HG03175 (cell line): ENCODE results near the gene NPLOC4.
"Not testable (repeated sequence)": the region's sequence is repeated elsewhere in the genome, so short reads cannot be mapped to it uniquely, and the experiment has no call there.

Experiments
- ATAC-seq: cut with Tn5 transposase; IDR thresholded peaks from one replicate; pipeline ENCODE4 v1.9.1; 2021; ENCODE audit warnings: mild to moderate bottlenecking, moderate library complexity; ENCODE audit not compliant: unreplicated experiment

Gene NPLOC4

DNA sequence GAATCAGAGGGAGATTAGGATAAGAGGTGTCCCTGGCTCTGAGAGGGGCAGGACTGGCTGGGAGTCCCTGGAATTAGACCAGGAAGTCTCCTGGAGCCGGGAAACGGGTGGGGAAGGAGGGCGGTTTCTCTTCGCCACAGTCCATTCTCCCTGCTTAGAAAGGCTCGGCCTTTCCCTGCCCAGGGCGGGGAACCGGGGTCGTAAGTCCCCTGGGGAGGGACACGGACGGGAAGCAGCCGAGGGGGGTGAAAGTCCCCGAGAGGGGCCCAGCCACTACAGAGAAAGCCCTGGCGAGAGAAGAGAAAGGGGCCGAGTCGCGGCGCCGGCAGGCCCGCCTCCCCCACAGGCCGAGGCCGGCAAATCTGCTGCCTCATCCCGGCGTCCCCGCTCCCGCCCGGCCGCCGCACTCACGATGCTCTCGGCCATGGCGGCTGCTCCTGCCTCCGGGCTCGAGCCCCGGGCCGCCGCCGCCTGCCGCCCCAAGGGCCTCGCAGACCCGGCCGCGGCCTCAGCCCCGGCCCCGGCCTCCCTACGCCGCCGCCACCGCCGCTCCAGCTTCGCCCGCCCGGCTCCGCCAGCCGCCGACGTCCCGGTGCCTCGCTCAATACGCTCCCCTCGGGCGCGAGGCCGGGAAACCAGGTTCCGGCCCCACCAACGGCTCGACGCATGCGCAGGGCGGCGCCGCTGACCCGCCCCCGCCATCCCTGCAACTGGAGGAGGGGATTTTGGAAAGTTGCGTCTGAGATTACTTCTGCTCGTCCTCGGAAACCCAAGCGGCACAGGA lies at the start of gene NPLOC4, which contains the start of gene TSPAN10:
NPLOC4 (minus strand) TSS at position 608 of the 784 bp plus-strand sequence; CDS start at position 426, 182 bp downstream.
TSPAN10 (plus strand) TSS at position 692 of the 784 bp plus-strand sequence. CDS start 5,217 bp downstream, outside the sequence.
- peak; percentile 88 for ATAC-seq

DNA sequence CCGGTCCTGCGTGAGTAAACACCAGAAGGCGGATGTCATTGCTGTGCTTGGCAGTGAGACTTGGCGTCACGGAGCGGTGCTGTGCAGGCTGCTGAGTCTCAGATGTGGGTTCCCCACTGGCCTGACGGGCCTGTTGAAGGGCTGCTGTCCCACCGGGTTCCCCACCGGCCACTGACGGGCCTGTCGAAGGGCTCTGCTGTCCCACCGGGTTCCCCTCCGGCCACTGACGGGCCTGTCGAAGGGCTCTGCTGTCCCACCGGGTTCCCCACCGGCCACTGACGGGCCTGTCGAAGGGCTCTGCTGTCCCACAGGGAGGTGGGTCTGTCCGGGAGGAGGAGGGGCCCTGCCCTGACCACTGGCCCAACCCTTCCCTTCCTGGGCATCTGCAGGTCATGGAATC lies 49.7 kb upstream of the NPLOC4 start:
- no peak for ATAC-seq

DNA sequence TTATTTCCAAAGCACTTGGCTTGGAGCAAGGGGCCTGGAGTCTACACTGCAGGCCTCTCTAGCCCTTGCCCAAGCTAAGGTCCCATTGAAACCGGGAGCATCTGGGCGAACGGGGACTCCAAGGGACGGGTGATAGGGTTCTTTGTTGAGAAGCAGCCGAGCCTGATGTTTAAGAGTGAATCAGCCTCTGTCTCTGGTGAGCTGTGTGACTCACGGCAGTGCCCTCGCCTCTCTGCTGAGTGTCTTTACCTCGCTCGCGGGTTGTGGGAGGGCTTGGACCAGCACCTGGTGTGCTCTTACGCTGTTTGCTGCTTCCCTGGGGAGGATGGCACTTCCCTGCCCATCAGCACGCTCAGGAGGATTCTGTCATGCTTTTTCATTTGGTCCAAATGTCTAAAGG lies 48.2 kb upstream of the NPLOC4 start:
- no peak for ATAC-seq

DNA sequence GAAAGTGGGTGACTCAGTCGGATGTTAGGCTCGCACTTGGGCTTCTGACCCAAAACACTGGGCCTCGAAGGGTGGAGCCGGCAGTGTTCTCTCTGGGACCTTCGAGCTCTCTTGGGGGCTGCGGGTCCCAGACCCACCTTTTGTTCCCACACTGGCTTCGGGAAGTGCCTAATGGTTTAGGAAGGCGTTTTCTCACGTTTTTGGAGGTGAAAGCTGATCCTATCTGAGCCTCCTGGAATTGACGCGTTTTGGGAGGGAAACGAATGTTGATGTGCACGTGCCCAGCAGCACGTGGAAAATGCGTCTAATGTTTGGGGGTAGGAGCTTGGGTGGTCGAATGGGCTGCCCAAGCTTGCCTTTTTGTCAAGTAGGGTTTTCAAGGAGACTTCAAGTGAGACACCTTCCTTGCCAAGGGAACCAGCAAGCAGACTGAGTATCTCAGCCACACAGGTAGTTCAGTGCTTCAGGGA lies 47.6 kb upstream of the NPLOC4 start:
- ATAC-seq, result no peak

DNA sequence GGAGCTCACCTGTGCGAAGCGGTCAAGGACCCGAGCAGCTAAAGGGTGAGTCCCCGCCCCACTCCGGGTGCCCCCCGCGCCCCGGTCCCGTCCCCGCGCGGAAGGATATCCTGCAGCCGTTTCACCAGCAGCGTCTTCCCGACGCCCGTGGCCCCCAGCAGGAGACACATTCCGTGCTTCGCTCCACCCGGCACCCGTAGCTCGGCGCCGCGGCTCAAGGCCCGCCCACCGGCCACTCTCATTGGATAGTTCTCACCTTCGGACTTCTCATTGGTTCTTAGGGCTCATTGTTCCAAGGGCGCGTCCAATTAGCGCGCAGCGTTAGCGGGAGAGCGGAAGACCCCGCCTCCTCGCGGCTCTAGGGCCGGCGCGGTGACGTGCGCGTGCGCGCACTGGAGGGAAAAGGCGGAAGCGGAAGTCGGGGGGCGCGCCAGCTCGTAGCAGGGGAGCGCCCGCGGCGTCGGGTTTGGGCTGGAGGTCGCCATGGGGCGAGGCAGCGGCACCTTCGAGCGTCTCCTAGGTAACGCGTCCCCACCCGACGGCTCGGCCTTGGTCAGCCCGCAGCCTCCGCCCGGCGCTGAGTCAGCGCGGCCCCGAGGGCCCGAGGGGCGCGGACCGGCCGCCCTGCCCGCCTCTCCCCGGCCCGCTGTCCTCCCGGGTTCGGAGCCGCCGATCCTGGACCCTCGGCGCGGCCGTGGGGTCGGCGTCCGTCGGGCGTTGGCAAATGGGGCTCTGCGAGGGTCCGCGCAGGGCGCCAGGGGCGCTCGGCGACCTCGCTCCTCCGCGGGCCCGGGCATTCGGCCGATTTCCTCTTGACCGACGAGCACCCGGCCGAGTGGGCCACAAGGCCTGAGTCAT lies 46.9 kb upstream of the NPLOC4 start, which contains the start of the genes ARL16 and HGS:
ARL16 (minus strand) TSS at position 214 of the 858 bp plus-strand sequence; CDS start at position 170, 44 bp downstream.
HGS (plus strand) TSS at position 428 of the 858 bp plus-strand sequence; CDS start at position 484, 56 bp downstream.
- ATAC-seq, result peak; percentile 97

DNA sequence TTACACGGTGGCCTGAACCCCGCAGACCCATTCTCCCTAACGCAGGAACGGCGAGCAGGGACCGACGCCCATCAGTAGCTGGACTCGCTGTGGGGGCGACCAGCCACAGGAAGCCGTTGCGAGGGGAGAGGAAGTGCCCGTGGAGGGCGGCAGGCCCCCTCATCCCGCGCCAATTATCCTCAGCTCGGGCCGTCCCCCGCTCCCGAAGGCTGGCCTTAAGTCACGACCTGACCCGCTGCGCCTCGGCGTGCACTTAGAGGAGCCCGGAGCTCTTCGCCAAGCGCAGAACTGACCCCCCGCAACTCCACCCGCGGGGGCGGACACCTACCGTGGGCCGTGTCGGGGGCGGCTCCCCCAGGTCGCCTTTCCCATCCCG lies 46.3 kb upstream of the NPLOC4 start:
- peak; percentile 4 for ATAC-seq

DNA sequence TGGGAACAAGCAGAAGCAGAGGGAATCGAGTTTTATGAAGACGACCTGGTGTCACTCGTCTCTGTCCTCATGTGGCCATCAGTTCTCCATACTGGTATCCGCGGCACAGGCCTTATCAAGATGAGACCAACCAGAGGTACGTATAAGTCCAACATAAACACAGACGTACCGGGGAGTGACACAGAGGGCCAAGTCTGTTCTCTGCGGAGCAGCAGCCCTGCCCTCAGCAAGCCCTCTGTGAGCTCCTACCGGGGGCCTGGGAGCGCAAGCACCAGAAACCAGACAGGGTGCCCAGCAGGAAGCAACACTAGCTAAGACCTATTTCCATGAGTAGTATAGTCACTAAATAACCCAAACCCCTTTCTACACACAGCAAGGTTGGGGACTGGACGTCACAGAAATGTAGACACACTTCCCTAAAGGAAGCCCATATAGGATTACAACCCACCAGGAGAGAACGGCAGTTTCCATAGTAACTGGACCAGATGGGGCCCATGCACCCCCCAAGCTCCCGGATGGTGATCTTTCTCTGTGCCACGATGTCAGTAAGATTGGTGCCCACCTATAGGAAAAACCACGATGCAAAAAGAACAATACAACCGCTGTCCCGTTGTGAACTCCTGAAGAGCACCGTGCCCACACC lies 45.8 kb upstream of the NPLOC4 start:
- no peak for ATAC-seq

DNA sequence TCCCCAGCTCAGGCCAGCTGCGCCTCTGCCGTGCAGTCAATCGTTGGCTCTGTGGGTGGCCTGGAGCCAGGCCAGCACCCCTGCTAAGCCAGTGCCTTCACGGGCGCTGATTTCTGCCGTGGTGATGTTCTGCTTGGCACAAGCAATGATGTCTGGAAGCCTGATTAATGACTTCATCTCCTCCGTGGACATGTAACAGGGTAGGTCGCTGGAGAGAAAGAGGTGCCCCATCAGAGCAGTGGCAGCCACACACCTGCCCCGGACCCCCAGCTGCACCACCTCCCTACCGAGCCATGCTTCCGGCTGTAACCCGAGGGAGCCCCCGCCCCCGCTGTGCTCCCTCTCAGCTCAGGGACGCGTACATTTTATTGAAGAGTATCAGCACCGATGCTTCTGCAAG lies 44.8 kb upstream of the NPLOC4 start:
- no peak for ATAC-seq

DNA sequence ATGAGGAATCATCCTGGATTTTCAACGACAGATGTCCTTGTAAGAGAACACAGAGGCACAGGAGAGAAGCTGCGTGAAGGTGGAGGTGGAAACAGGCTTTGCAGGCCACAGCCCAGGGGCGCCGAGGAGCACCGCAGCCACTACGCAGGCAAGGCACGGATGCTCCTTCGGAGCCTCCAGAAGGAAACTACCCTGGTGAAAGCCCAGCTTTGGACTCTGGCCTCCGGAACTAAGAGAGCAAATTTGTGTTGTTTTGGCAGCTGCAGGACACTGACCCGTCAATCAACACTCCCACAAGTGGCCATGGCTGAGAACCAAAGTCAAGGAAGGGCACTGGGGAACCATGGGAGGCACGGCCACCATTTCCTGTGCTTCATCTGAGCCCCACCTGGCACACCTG lies 43.2 kb upstream of the NPLOC4 start:
- ATAC-seq, result no peak

DNA sequence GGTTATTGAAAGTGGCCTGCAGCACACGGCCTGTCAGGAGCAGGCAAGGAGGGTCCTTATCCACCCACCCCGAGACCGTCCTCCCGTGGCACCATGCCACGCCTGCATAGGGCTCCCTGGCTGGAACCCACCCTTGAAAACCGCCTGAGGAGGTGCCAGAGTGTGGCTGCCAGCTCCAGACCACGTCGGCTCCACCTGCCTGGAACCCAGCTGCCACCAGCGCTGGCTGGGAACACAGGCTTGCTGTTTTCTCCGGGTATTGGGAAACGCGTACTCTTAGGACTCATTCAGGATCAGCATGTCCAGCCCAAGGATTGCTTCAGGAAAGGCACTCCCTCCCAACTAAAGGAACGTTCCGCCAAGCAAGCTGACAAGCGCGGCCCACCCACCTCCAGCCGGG lies 40.0 kb upstream of the NPLOC4 start:
- no peak for ATAC-seq

DNA sequence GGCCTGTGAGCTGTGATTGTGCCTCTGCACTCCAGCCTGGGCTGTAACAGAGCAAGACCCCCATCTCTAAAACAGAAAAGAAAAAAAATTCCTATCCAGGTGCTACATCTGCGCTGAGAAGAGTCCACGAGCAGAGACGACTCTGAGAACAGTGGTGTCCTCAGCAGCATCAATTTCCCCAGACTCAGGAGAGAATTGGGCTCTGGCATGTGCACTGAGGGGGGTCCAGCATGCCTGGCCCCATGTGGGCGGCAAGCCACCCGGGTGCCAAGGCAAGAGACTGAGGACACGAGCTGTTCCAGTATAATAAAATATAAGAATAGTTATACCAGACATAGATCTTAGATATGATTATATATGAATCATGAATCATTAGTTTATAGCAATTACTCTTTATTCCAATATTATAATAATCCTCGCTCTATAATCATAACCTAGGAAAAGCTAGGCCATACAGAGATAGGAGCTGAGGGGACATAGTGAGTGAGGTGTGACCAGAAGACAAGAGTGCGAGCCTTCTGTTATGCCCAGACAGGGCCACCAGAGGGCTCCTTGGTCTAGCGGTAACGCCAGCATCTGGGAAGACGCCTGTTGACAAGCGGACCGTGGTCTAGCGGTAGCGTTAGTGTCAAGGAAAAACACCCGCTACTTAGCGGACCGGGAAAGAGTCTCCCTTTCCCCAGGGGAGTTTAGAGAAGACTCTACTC lies 38.8 kb upstream of the NPLOC4 start:
- not testable (repeated sequence) for ATAC-seq

DNA sequence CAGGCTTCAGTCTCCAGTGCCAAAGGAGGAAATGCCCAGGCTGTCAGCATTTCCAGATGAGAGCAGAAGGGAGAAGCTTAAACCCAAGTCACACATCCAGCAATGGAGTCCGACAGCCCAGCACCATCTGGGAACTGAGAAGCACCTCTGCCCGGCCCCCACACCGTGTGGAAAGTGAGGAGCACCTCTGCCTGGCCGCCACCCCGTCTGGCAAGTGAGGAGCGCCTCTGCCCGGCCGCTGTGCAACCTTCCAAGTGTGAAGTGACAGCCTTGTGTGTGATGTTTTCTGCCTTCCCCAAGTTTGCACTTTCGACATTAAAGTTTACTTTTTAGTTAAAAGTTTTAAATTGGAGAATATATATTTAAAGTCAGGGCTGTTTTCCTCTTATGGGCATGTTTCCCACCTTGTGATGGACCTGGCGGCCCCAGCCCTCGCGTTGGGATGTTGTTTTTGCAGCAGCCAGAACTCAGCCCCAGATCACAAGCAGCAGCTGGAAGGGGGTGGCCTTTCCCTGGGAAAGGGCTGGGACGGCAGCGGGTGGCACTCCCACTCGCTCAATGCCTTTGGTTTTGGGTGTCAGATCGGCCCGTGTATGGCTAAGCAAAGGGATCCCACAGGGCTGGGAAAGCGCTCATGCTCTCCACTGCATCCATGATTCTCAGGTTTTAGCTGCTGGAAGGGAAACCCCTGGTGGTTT lies 36.8 kb upstream of the NPLOC4 start:
- ATAC-seq, result no peak

DNA sequence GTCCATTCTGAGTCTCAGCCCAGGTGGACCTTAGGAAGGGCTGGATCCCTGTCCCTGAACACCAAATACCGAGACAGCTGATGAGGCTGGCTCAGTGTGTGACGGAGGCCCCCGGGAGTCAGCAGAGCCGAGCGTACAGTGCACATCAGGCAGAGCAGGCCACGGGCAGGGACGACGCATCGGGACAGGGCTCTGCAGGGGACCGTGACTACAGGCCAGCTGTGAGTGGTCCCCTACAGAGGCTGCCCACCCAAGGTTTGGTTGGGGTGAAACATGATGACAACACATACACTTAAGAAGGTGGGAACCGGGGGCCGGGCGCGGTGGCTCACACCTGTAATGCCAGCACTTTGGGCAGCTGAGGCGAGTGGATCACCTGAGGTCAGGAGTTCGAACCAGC lies 36.0 kb upstream of the NPLOC4 start:
- no peak for ATAC-seq

DNA sequence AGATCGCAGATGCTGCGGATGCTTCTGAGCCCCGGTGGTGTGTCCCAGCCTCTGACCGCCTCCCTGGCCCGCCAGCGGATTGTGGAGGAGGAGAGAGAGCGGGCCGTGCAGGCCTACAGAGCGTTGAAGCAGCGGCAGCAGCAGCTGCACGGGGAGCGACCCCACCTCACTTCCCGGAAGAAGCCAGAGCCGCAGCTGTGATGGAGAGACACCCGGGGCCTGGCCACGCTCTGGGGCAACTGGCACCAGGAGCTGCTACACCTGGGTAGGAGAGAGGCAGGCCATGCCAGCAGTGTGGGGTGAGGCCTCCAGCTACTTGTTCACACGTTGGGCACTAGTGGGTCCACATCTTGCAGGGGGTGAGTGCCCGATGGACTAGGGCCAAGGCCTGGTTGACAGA lies 35.6 kb upstream of the NPLOC4 start:
- ATAC-seq, result no peak

DNA sequence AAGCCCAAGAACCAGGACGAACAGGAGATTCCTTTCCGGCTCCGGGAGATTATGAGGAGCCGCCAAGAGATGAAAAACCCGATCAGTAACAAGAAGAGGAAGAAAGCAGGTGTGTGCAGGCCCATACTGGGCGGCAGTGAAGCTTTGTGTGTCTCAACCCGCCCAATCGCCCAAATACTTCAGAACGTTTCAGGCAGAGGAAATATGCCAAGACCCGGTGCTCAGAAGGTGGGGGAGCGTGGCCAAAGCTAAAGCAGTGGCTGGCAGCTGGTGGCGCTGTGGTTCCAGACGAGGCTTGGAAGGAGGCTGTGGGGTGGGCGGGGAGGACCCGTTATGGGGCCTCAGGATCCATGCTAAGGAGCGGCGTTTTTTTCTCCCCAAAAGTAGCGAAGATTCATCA lies 30.8 kb upstream of the NPLOC4 start:
- ATAC-seq, result no peak

DNA sequence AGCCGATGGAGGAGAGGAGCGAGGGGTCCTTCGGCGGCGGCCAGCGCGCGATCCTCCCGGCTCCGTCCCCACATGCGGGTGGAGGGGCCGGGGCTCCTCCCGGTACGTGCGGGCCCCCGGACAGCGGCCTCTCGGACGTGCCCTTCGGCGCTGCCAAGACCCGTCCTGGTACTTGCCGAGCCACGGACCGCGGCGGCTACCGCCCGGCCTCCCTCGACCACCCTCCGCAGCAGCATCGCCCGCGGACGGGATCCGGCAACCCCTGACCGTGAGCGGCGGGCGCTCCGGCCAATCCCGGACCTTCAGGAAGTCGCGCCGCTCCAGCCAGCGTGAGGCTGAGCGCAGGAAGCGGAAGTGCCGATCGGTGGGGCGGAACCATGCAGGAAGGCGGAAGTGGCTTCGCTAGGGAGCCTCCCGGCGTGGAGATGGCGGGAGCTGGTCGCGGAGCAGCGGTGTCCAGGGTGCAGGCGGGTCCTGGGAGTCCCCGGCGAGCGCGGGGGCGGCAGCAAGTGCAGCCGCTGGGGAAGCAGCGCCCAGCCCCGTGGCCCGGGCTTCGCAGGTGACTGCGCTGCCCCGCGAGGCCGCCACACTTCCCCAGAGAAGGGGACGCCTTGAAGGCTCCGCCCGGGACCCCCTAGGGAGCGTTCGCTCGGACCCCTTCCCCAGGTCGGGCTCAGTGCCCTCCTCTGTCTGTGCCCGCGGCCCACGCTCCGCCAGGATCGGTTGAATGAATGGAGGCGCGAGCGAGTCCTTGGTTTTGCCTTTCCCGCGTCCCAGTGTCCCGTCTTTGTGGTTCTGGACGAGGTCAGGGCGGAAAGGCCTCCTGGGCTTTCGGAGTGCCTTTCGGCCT lies 29.7 kb upstream of the NPLOC4 start, which contains the start of the genes CCDC137 and OXLD1:
CCDC137 (plus strand) TSS at position 396 of the 850 bp plus-strand sequence; CDS start at position 426, 30 bp downstream.
OXLD1 (minus strand) TSS at position 264 of the 850 bp plus-strand sequence; CDS start at position 236, 28 bp downstream.
- ATAC-seq, result peak; percentile 95

DNA sequence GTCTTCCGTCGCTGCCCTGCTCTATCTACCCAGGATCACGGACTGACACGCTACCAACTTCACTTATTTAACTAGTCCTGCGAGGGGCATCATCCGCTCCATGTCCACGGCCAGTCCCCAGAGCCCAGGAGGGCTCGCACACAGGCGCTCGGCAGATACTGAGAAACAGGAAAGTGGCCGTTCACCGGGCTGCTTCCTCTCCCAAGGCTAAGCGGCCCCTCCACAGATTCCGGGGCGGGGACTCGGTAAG lies 29.1 kb upstream of the NPLOC4 start:
- ATAC-seq, result no peak

DNA sequence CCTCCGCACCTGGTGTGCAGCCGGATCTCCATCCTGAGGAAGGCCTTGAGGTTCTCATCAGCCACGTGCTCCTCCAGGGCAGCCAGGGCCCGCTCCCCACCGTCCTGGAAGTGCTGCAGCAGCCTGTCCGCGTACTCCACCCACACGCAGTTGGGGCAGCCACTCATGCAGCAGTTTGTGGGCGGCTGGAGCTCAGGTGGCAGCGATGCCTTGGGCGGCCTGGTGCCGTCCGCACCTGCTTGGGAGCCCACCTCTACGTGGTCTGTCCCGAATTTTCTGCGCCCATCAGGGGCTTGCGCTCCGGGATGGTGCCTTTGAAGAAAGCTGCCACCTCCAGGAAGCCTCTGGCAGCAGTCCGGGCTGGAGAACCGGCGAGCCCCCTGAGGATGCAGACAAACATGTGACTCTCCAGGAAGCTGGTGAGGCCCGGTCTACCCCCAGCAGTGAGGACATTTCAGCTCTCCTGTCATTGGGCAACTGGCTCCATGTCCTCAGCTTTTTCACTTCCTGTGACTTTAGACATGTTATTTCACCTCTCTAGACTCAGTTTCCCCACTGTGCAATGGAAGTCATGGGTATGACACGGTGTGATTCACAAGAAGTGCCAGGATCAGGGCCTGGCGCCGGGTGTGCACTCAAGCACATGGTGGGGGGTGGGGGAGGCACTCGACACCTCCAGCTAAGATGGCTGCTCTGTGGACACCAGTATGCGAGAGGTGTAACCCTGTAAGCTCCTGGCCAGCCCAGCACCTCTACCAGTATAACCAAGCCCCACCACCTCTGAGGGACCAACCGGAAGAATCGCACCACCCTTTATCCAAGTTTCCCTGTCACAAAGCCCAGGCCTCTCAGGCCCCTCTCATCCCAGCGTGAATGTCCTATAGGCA lies 28.5 kb upstream of the NPLOC4 start:
- peak; percentile 6 for ATAC-seq
